DND-41 (cell line): ENCODE data around the gene CRYGC.

Experiments used
- EZH2 ChIP-seq: IDR thresholded peaks from 3 replicates; pipeline ENCODE4 v1.6.1; 2012; ENCODE audit warnings: borderline replicate concordance, low read depth, mild to moderate bottlenecking, moderate library complexity, low read length, inconsistent platforms; ENCODE audit not compliant: severe bottlenecking
- TF ChIP-seq, protein P1 (sequence below): IDR thresholded peaks from 2 replicates; pipeline ENCODE4 v1.5.1; 2012; ENCODE audit warnings: borderline replicate concordance, low read length, moderate library complexity, mild to moderate bottlenecking; ENCODE audit not compliant: poor library complexity, severe bottlenecking; ENCODE audit errors: extremely low read depth

GRCh38 chr2:208125251-208125650, 4.4 kb downstream of the CRYGC start:
- TF ChIP-seq EZH2, result no peak
- TF ChIP-seq, protein P1, sequence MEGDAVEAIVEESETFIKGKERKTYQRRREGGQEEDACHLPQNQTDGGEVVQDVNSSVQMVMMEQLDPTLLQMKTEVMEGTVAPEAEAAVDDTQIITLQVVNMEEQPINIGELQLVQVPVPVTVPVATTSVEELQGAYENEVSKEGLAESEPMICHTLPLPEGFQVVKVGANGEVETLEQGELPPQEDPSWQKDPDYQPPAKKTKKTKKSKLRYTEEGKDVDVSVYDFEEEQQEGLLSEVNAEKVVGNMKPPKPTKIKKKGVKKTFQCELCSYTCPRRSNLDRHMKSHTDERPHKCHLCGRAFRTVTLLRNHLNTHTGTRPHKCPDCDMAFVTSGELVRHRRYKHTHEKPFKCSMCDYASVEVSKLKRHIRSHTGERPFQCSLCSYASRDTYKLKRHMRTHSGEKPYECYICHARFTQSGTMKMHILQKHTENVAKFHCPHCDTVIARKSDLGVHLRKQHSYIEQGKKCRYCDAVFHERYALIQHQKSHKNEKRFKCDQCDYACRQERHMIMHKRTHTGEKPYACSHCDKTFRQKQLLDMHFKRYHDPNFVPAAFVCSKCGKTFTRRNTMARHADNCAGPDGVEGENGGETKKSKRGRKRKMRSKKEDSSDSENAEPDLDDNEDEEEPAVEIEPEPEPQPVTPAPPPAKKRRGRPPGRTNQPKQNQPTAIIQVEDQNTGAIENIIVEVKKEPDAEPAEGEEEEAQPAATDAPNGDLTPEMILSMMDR, result no peak
